GM23338 (cell line): ENCODE measurements around the gene SLC23A1. TPM values are rescaled to one million over a fixed set of nuclear protein-coding genes. Genes with fewer than 3 reads are reported as not detected.
A peak's percentile ranks its signal among the peaks of the same experiment; 100 is the strongest.

Experiments
- ATAC-seq: fragments of 200-7000 bp; cut with Tn5 transposase; 3 replicates; pipeline ENCODE4 v1.9.1; 2020
- DNase-seq: peaks from one replicate; pipeline ENCODE4 v3.0.0-alpha.2; 2015; ENCODE audit warnings: low spot score
- H2AFZ ChIP-seq: fragments of 200-600 bp; sonication (generic); 2 replicates; pipeline ENCODE4 v1.8.0; 2016; ENCODE audit warnings: antibody characterized with exemption, mild to moderate bottlenecking, moderate library complexity
- H3F3A ChIP-seq: fragments of 200-600 bp; sonication (generic); replicated peaks from 2 replicates; pipeline ENCODE4 v1.8.0; 2017; ENCODE audit warnings: antibody characterized with exemption, mixed run types, low read depth
- H3K27ac ChIP-seq: fragments of 200-600 bp; sonication (generic); 2 replicates; pipeline ENCODE4 v1.6.1; 2016; ENCODE audit warnings: low read depth
- H3K27me3 ChIP-seq: fragments of 200-600 bp; sonication (generic); 2 replicates; pipeline ENCODE4 v1.8.0; 2016; ENCODE audit warnings: mild to moderate bottlenecking, mixed run types, moderate library complexity; ENCODE audit not compliant: insufficient read depth
- H3K36me3 ChIP-seq: fragments of 200-600 bp; sonication (generic); 2 replicates; pipeline ENCODE4 v1.8.0; 2016; ENCODE audit warnings: mild to moderate bottlenecking; ENCODE audit not compliant: insufficient read depth
- H3K4me1 ChIP-seq: fragments of 200-600 bp; sonication (generic); 2 replicates; pipeline ENCODE4 v1.8.0; 2016; ENCODE audit warnings: mild to moderate bottlenecking, moderate library complexity; ENCODE audit not compliant: insufficient read depth
- H3K4me2 ChIP-seq: fragments of 200-600 bp; sonication (generic); 2 replicates; pipeline ENCODE4 v1.7.1; 2017; ENCODE audit warnings: mixed run types
- H3K4me3 ChIP-seq: fragments of 200-600 bp; sonication (generic); 2 replicates; pipeline ENCODE4 v1.6.1; 2016; ENCODE audit warnings: mixed run types
- H3K79me2 ChIP-seq: fragments of 200-600 bp; sonication (generic); replicated peaks from 2 replicates; pipeline ENCODE4 v1.8.0; 2017; ENCODE audit warnings: mild to moderate bottlenecking; ENCODE audit not compliant: insufficient read depth
- H3K9me2 ChIP-seq: fragments of 200-600 bp; sonication (generic); 2 replicates; pipeline ENCODE4 v1.8.0; 2017; ENCODE audit not compliant: insufficient read depth
- H4K20me1 ChIP-seq: fragments of 200-600 bp; sonication (generic); replicated peaks from 2 replicates; pipeline ENCODE4 v1.8.0; 2017; ENCODE audit warnings: mild to moderate bottlenecking; ENCODE audit not compliant: insufficient read depth
- H3K27ac Mint-ChIP-seq: 2 replicates; pipeline ENCODE4 v1.8.0; 2020; ENCODE audit warnings: inconsistent platforms, mild to moderate bottlenecking, moderate library complexity, mixed read lengths
- H3K27me3 Mint-ChIP-seq: 3 replicates; pipeline ENCODE4 v1.8.0; 2022; ENCODE audit warnings: low read depth, mild to moderate bottlenecking, moderate library complexity, mixed read lengths, inconsistent platforms; ENCODE audit not compliant: insufficient read depth, poor library complexity
- H3K36me3 Mint-ChIP-seq: 3 replicates; pipeline ENCODE4 v1.8.0; 2021; ENCODE audit warnings: low read depth, mild to moderate bottlenecking, inconsistent platforms, moderate library complexity, mixed read lengths
- H3K4me1 Mint-ChIP-seq: 3 replicates; pipeline ENCODE4 v1.8.0; 2020; ENCODE audit warnings: mild to moderate bottlenecking, inconsistent platforms, mixed read lengths
- H3K4me3 Mint-ChIP-seq: 3 replicates; pipeline ENCODE4 v1.8.0; 2021; ENCODE audit warnings: moderate library complexity, mild to moderate bottlenecking, inconsistent platforms, mixed read lengths
- H3K9me3 Mint-ChIP-seq: 3 replicates; pipeline ENCODE4 v1.8.0; 2020; ENCODE audit warnings: moderate library complexity, mild to moderate bottlenecking, inconsistent platforms, mixed read lengths
- CREB1 ChIP-seq: fragments of 250-450 bp; sonication (Bioruptor Pico); IDR thresholded peaks from 2 replicates; pipeline ENCODE4 v1.5.0; 2020; ENCODE audit warnings: low read depth, mild to moderate bottlenecking, moderate library complexity
- EZH2 ChIP-seq: fragments of 200-600 bp; sonication (generic); IDR thresholded peaks from one replicate; pipeline ENCODE4 v1.8.0; 2017; ENCODE audit warnings: antibody characterized with exemption, mild to moderate bottlenecking, low read depth; ENCODE audit not compliant: unreplicated experiment
- EZH2phosphoT487 ChIP-seq: fragments of 200-600 bp; sonication (generic); IDR thresholded peaks from one replicate; pipeline ENCODE4 v1.8.1; 2018; ENCODE audit warnings: antibody characterized with exemption; ENCODE audit not compliant: unreplicated experiment
- JUNB ChIP-seq: IDR thresholded peaks from one replicate; pipeline ENCODE4 v1.6.1; 2016; ENCODE audit warnings: antibody characterized with exemption; ENCODE audit not compliant: unreplicated experiment
- NANOG ChIP-seq: IDR thresholded peaks from 2 replicates; pipeline ENCODE4 v1.6.1; 2016; ENCODE audit warnings: antibody characterized with exemption, borderline replicate concordance
- POLR2AphosphoS5 ChIP-seq: IDR thresholded peaks from 2 replicates; pipeline ENCODE4 v1.6.1; 2016; ENCODE audit warnings: antibody characterized with exemption, low read depth
- STAT1 ChIP-seq: IDR thresholded peaks from one replicate; pipeline ENCODE4 v1.6.1; 2016; ENCODE audit warnings: antibody characterized with exemption; ENCODE audit not compliant: unreplicated experiment
- ZNF114 ChIP-seq: fragments of 250-450 bp; sonication (Bioruptor Pico); IDR thresholded peaks from 2 replicates; pipeline ENCODE4 v1.5.0; 2020; ENCODE audit warnings: mild to moderate bottlenecking, moderate library complexity
- ZNF331 ChIP-seq: fragments of 250-450 bp; sonication (Bioruptor Pico); IDR thresholded peaks from 2 replicates; pipeline ENCODE4 v1.5.0; 2020; ENCODE audit warnings: low read depth, mild to moderate bottlenecking, moderate library complexity
- ZNF462 ChIP-seq: fragments of 250-450 bp; sonication (Bioruptor Pico); IDR thresholded peaks from 2 replicates; pipeline ENCODE4 v1.5.0; 2020; ENCODE audit warnings: mild to moderate bottlenecking, moderate library complexity
- polyA plus RNA-seq: library from polyadenylated mRNA; unstranded; fragments of >200 nt; fragmentation: Nextera tagmentation; extraction: Ambion mirVana; gene quantifications from 2 replicates; pipeline ENCODE4 v1.2.1, GENCODE V29; 2016
- total RNA-seq: library from RNA; depleted of rRNA; stranded (reverse); fragments of >200 nt; shearing (Covaris generic); gene quantifications from 2 replicates; pipeline ENCODE4 v1.2.3, GENCODE V29; 2014
- TF ChIP-seq, protein P1 (sequence below): IDR thresholded peaks from one replicate; pipeline ENCODE4 v1.6.1; 2018; ENCODE audit warnings: antibody characterized with exemption; ENCODE audit not compliant: unreplicated experiment
- TF ChIP-seq, protein P2 (sequence below): IDR thresholded peaks from 2 replicates; pipeline ENCODE4 v1.6.1; 2016; ENCODE audit warnings: antibody characterized with exemption
- TF ChIP-seq, protein P3 (sequence below), 2 experiments: fragments of 200-600 bp in 1 of 2; sonication (generic) in 1 of 2; conservative IDR thresholded peaks; 2 replicates each; pipeline versions ENCODE4 v1.5.1 to v1.6.1; 2016 to 2017; ENCODE audit warnings: antibody characterized with exemption in 2 of 2, low read depth in 2 of 2, mild to moderate bottlenecking in 2 of 2, moderate library complexity in 1 of 2

Gene SLC23A1
- total and polyA plus RNA-seq, 2 experiments from 2014 or later: 0.29 TPM; not detected in 1

- Histone ChIP-seq H3K36me3 (peaks cover 4% of the 10 kb centered on the region; the same call in 1 of the 2 replicates), H2AFZ (no peak overlapping the region), H3K27ac (peak overlapping the region; percentile 45; the same call in 1 of the 2 replicates), H3F3A (peaks cover 3% of the 10 kb centered on the region; the same call in 1 of the 2 replicates), H3K4me2 (no peak overlapping the region), H3K4me1 (no peaks in the 10 kb centered on the region), H4K20me1 (no peaks in the 10 kb centered on the region), H3K9me2 (no peaks in the 10 kb centered on the region), H3K79me2 (no peaks in the 10 kb centered on the region), H3K27me3 (no peaks in the 10 kb centered on the region), H3K4me3 (no peak overlapping the region)
- Mint-ChIP-seq H3K36me3 (peaks cover 15% of the 10 kb centered on the region), H3K9me3 (no peaks in the 10 kb centered on the region), H3K4me1 (peaks cover 15% of the 10 kb centered on the region), H3K27me3 (no peaks in the 10 kb centered on the region), H3K4me3 (no peak overlapping the region), H3K27ac (no peak overlapping the region)
- DNase-seq (no peak), ATAC-seq (no peak)
- no peak for TF ChIP-seq POLR2AphosphoS5
- no peak for TF ChIP-seq ZNF331 (CRISPR knock-in tag)
- no peak for TF ChIP-seq EZH2
- TF ChIP-seq, protein P1, sequence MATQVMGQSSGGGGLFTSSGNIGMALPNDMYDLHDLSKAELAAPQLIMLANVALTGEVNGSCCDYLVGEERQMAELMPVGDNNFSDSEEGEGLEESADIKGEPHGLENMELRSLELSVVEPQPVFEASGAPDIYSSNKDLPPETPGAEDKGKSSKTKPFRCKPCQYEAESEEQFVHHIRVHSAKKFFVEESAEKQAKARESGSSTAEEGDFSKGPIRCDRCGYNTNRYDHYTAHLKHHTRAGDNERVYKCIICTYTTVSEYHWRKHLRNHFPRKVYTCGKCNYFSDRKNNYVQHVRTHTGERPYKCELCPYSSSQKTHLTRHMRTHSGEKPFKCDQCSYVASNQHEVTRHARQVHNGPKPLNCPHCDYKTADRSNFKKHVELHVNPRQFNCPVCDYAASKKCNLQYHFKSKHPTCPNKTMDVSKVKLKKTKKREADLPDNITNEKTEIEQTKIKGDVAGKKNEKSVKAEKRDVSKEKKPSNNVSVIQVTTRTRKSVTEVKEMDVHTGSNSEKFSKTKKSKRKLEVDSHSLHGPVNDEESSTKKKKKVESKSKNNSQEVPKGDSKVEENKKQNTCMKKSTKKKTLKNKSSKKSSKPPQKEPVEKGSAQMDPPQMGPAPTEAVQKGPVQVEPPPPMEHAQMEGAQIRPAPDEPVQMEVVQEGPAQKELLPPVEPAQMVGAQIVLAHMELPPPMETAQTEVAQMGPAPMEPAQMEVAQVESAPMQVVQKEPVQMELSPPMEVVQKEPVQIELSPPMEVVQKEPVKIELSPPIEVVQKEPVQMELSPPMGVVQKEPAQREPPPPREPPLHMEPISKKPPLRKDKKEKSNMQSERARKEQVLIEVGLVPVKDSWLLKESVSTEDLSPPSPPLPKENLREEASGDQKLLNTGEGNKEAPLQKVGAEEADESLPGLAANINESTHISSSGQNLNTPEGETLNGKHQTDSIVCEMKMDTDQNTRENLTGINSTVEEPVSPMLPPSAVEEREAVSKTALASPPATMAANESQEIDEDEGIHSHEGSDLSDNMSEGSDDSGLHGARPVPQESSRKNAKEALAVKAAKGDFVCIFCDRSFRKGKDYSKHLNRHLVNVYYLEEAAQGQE: no peak
- no peak for TF ChIP-seq EZH2phosphoT487
- TF ChIP-seq, protein P2, sequence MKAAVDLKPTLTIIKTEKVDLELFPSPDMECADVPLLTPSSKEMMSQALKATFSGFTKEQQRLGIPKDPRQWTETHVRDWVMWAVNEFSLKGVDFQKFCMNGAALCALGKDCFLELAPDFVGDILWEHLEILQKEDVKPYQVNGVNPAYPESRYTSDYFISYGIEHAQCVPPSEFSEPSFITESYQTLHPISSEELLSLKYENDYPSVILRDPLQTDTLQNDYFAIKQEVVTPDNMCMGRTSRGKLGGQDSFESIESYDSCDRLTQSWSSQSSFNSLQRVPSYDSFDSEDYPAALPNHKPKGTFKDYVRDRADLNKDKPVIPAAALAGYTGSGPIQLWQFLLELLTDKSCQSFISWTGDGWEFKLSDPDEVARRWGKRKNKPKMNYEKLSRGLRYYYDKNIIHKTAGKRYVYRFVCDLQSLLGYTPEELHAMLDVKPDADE: no peak
- TF ChIP-seq STAT1: no peak
- no peak for TF ChIP-seq JUNB
- TF ChIP-seq NANOG: no peak
- no peak for TF ChIP-seq CREB1 (CRISPR knock-in tag)
- TF ChIP-seq ZNF114 (CRISPR knock-in tag): no peak
- TF ChIP-seq, protein P3, sequence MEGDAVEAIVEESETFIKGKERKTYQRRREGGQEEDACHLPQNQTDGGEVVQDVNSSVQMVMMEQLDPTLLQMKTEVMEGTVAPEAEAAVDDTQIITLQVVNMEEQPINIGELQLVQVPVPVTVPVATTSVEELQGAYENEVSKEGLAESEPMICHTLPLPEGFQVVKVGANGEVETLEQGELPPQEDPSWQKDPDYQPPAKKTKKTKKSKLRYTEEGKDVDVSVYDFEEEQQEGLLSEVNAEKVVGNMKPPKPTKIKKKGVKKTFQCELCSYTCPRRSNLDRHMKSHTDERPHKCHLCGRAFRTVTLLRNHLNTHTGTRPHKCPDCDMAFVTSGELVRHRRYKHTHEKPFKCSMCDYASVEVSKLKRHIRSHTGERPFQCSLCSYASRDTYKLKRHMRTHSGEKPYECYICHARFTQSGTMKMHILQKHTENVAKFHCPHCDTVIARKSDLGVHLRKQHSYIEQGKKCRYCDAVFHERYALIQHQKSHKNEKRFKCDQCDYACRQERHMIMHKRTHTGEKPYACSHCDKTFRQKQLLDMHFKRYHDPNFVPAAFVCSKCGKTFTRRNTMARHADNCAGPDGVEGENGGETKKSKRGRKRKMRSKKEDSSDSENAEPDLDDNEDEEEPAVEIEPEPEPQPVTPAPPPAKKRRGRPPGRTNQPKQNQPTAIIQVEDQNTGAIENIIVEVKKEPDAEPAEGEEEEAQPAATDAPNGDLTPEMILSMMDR (conservative IDR thresholded peaks at IDR 0.05; ENCODE audit: low read depth in 2 of 2): no peak
- TF ChIP-seq ZNF462 (CRISPR knock-in tag): no peak
These were observed 32.8 kb upstream of the SLC23A1 start for GRCh38 chr5:139415869-139416268.
